H1 (cell line): ENCODE results near the gene MRFAP1L1. TPM values are rescaled to one million over a fixed set of nuclear protein-coding genes. Genes with fewer than 3 reads are reported as not detected.

Source experiments
- CTCF ChIA-PET: fragments of 300-600 bp; sonication (Branson Sonifier 250); formaldehyde crosslinking; loops from one replicate; lab custom pipeline; 2021; ENCODE audit not compliant: partially characterized antibody; lab: Charles Lee
- POLR2A ChIA-PET: fragments of 300-600 bp; sonication (Branson Sonifier 250); formaldehyde crosslinking; loops from one replicate; lab custom pipeline; 2021; ENCODE audit warnings: inconsistent platforms; ENCODE audit not compliant: partially characterized antibody; lab: Charles Lee
- DNase-seq, 2 experiments: peaks; one replicate each; pipeline versions ENCODE4 v3.0.0 to v3.0.0-alpha.2; 2010 to 2022; ENCODE audit warnings: low spot score in 2 of 2, low read depth in 1 of 2, mixed read lengths in 1 of 2
- FAIRE-seq: peaks from 2 replicates; lab custom pipeline; 2011; peaks lifted over from hg19 to GRCh38; lab: Jason Lieb, UNC
- H2AFZ ChIP-seq: 2 replicates; pipeline ENCODE4 v1.8.1; 2012; ENCODE audit warnings: low read length, inconsistent platforms
- H2AK5ac ChIP-seq: 2 replicates; pipeline ENCODE4 v1.6.1; 2013; ENCODE audit warnings: low read depth, low read length
- H2BK120ac ChIP-seq: replicated peaks from 2 replicates; pipeline ENCODE3; 2013; ENCODE audit warnings: low read depth, low read length, inconsistent platforms
- H2BK12ac ChIP-seq: 2 replicates; pipeline ENCODE4 v1.6.1; 2013; ENCODE audit warnings: low read depth, low read length
- H2BK15ac ChIP-seq: 2 replicates; pipeline ENCODE4 v1.6.1; 2013; ENCODE audit warnings: low read length
- H2BK20ac ChIP-seq: 2 replicates; pipeline ENCODE4 v1.6.1; 2013; ENCODE audit warnings: low read length
- H2BK5ac ChIP-seq: 2 replicates; pipeline ENCODE4 v1.6.1; 2013; ENCODE audit warnings: low read depth, low read length
- H3K14ac ChIP-seq: 2 replicates; pipeline ENCODE4 v1.6.1; 2013; ENCODE audit warnings: inconsistent platforms; ENCODE audit not compliant: insufficient read length
- H3K18ac ChIP-seq: 2 replicates; pipeline ENCODE4 v1.6.1; 2013; ENCODE audit warnings: low read length; ENCODE audit errors: extremely low read depth
- H3K23ac ChIP-seq: 2 replicates; pipeline ENCODE4 v1.6.1; 2013; ENCODE audit warnings: inconsistent platforms; ENCODE audit not compliant: insufficient read length
- H3K23me2 ChIP-seq: 2 replicates; pipeline ENCODE4 v1.6.1; 2013; ENCODE audit warnings: low read depth, low read length
- H3K27ac ChIP-seq: 2 replicates; pipeline ENCODE4 v1.6.1; 2011; ENCODE audit warnings: low read depth, low read length, inconsistent platforms
- H3K27me3 ChIP-seq, 4 experiments: replicated peaks in 1 of 4; 1 replicate in 1 of 4; 2 replicates in 3 of 4; pipeline versions ENCODE4 v1.6.1 to v1.8.1; 2011 to 2013; ENCODE audit warnings: low read length in 3 of 4, mild to moderate bottlenecking in 3 of 4, inconsistent platforms in 2 of 4, mixed read lengths in 2 of 4, moderate library complexity in 1 of 4; ENCODE audit not compliant: control insufficient read depth in 3 of 4, insufficient read depth in 3 of 4; ENCODE audit errors: extremely low read depth in 1 of 4
- H3K36me3 ChIP-seq, 4 experiments: 2 replicates each; pipeline versions ENCODE4 v1.6.1 to v1.8.1; 2011 to 2013; ENCODE audit warnings: mild to moderate bottlenecking in 4 of 4, low read length in 3 of 4, moderate library complexity in 2 of 4, control low read depth in 1 of 4, inconsistent platforms in 1 of 4; ENCODE audit not compliant: insufficient read depth in 4 of 4, control insufficient read depth in 2 of 4
- H3K4ac ChIP-seq: replicated peaks from 2 replicates; pipeline ENCODE3; 2013; ENCODE audit warnings: low read length, low read depth, mixed read lengths, inconsistent platforms; ENCODE audit not compliant: insufficient read length
- H3K4me1 ChIP-seq, 4 experiments: replicated peaks in 1 of 4; 1 replicate in 1 of 4; 2 replicates in 3 of 4; pipeline versions ENCODE4 v1.6.1 to v1.8.1; 2011 to 2013; ENCODE audit warnings: low read length in 3 of 4, inconsistent platforms in 2 of 4, mixed read lengths in 1 of 4; ENCODE audit not compliant: insufficient read depth in 4 of 4, control insufficient read depth in 3 of 4
- H3K4me2 ChIP-seq, 2 experiments: 2 replicates each; pipeline versions ENCODE4 v1.6.1 to v1.8.1; 2011 to 2013; ENCODE audit warnings: low read depth in 2 of 2, low read length in 2 of 2, control low read depth in 1 of 2, inconsistent platforms in 1 of 2, mild to moderate bottlenecking in 1 of 2; ENCODE audit not compliant: insufficient read depth in 1 of 2
- H3K4me3 ChIP-seq, 4 experiments: fragments of 200-600, 300-600 bp in 1 of 4; sonication (generic), shearing (Covaris generic), sonication (Bioruptor Twin) in 1 of 4; 2 replicates each; pipeline versions ENCODE4 v1.5.1 to v1.8.1; 2011 to 2016; ENCODE audit warnings: low read length in 4 of 4, low read depth in 3 of 4, control low read depth in 2 of 4, inconsistent platforms in 2 of 4, mild to moderate bottlenecking in 2 of 4, mixed read lengths in 1 of 4, moderate library complexity in 1 of 4; ENCODE audit not compliant: insufficient read depth in 2 of 4; ENCODE audit errors: extremely low read depth in 1 of 4
- H3K56ac ChIP-seq: replicated peaks from 2 replicates; pipeline ENCODE3; 2013; ENCODE audit warnings: low read depth, mild to moderate bottlenecking, mixed read lengths, low read length, inconsistent platforms; ENCODE audit not compliant: insufficient read length
- H3K79me1 ChIP-seq: 2 replicates; pipeline ENCODE4 v1.6.1; 2013; ENCODE audit warnings: low read depth, low read length, control low read depth
- H3K79me2 ChIP-seq, 2 experiments: 2 replicates each; pipeline versions ENCODE4 v1.6.1 to v1.8.1; 2012 to 2013; ENCODE audit warnings: low read length in 2 of 2, mild to moderate bottlenecking in 2 of 2, inconsistent platforms in 1 of 2; ENCODE audit not compliant: insufficient read depth in 2 of 2, control insufficient read depth in 1 of 2
- H3K9ac ChIP-seq, 4 experiments: replicated peaks in 1 of 4; 1 replicate in 1 of 4; 2 replicates in 3 of 4; pipeline versions ENCODE4 v1.6.1 to v1.8.1; 2011 to 2013; ENCODE audit warnings: low read depth in 3 of 4, low read length in 3 of 4, control low read depth in 2 of 4, mild to moderate bottlenecking in 2 of 4, moderate library complexity in 2 of 4, inconsistent platforms in 1 of 4; ENCODE audit errors: extremely low read depth in 1 of 4
- H3K9me3 ChIP-seq, 2 experiments: 2 replicates each; pipeline versions ENCODE4 v1.6.1 to v1.8.1; 2012 to 2013; ENCODE audit warnings: mild to moderate bottlenecking in 2 of 2, moderate library complexity in 2 of 2, control low read depth in 1 of 2, inconsistent platforms in 1 of 2, low read depth in 1 of 2, low read length in 1 of 2, mixed read lengths in 1 of 2; ENCODE audit not compliant: insufficient read depth in 2 of 2
- H4K20me1 ChIP-seq, 2 experiments: replicated peaks in 1 of 2; 2 replicates each; pipeline versions ENCODE3 to v1.8.1; 2011 to 2013; ENCODE audit warnings: inconsistent platforms in 2 of 2, low read length in 2 of 2, mild to moderate bottlenecking in 1 of 2; ENCODE audit not compliant: insufficient read depth in 2 of 2, control insufficient read depth in 1 of 2
- H4K5ac ChIP-seq: 2 replicates; pipeline ENCODE4 v1.6.1; 2013; ENCODE audit warnings: low read length, low read depth, mixed read lengths, inconsistent platforms; ENCODE audit not compliant: insufficient read length
- H4K8ac ChIP-seq: 2 replicates; pipeline ENCODE4 v1.8.0; 2013; ENCODE audit warnings: mild to moderate bottlenecking, moderate library complexity, low read length, inconsistent platforms; ENCODE audit not compliant: insufficient read depth; ENCODE audit errors: extremely low read depth
- H4K91ac ChIP-seq: replicated peaks from 2 replicates; pipeline ENCODE3; 2013; ENCODE audit warnings: low read length, mixed read lengths, inconsistent platforms; ENCODE audit not compliant: insufficient read length
- CBX8 ChIP-seq: fragments of 300-800, 300-1000 bp; sonication (generic); IDR thresholded peaks from 2 replicates; pipeline ENCODE4 v1.7.1; 2016; ENCODE audit warnings: low read depth, low read length, borderline replicate concordance
- EP300 ChIP-seq, 2 experiments: IDR thresholded peaks; 1 replicate in 1 of 2; 2 replicates in 1 of 2; pipeline ENCODE4 v1.6.1; 2011 to 2012; ENCODE audit warnings: low read depth in 2 of 2, low read length in 2 of 2, mild to moderate bottlenecking in 2 of 2, borderline replicate concordance in 1 of 2, inconsistent platforms in 1 of 2, moderate library complexity in 1 of 2
- HDAC2 ChIP-seq, 2 experiments: fragments of 300-600 bp in 1 of 2; sonication (generic) in 1 of 2; IDR thresholded peaks; 2 replicates each; pipeline ENCODE4 v1.6.1; 2011 to 2012; ENCODE audit warnings: low read depth in 2 of 2, low read length in 2 of 2, mild to moderate bottlenecking in 2 of 2, moderate library complexity in 2 of 2, borderline replicate concordance in 1 of 2, inconsistent platforms in 1 of 2
- NANOG ChIP-seq: IDR thresholded peaks from 2 replicates; pipeline ENCODE4 v1.6.1; 2011; ENCODE audit warnings: low read length, low read depth, mild to moderate bottlenecking, inconsistent platforms; ENCODE audit not compliant: insufficient read depth, poor library complexity, severe bottlenecking
- SP1 ChIP-seq: IDR thresholded peaks from 2 replicates; pipeline ENCODE4 v1.6.1; 2011; ENCODE audit warnings: low read depth, low read length
- TAF7 ChIP-seq: optimal IDR thresholded peaks from 2 replicates; pipeline ENCODE3; 2011; ENCODE audit warnings: low read depth, mild to moderate bottlenecking, inconsistent platforms, low read length, moderate library complexity, borderline replicate concordance
- WGBS, 2 experiments: shearing (Covaris generic) in 1 of 2; methylation state at CpG; one replicate each; pipeline versions ENCODE4 v1.1.6 to v1.1.7; 2013 to 2015; ENCODE audit warnings: low lambda C conversion rate in 2 of 2, mixed read lengths in 2 of 2, inconsistent platforms in 1 of 2, low coverage in 1 of 2, missing lambda C conversion rate in 1 of 2; ENCODE audit not compliant: insufficient replicate concordance in 2 of 2, insufficient coverage in 1 of 2, insufficient read length in 1 of 2; ENCODE audit errors: extremely low coverage in 1 of 2, missing lambda C conversion rate in 1 of 2; 5-methylcytosine and 5-hydroxymethylcytosine counted together
- polyA plus RNA-seq, 7 experiments: library from polyadenylated mRNA; depleted of rRNA in 3 of 7; stranded (reverse) in 5 of 7; unstranded in 2 of 7; fragments of >200 nt in 5 of 7; fragments of 200-250 nt in 2 of 7; gene quantifications; 1 replicate in 5 of 7; 2 replicates in 1 of 7; 4 replicates in 1 of 7; pipeline versions ENCODE4 v1.2.1 to v1.2.3, GENCODE V29; 2011 to 2013; ENCODE audit warnings: missing spikeins in 2 of 7, mixed read lengths in 2 of 7
- total RNA-seq: library from RNA; stranded (reverse); fragmentation: NEBNext Ultra II Directional; extraction: Animal tissue kit (Norgen Biotek cat#: 25700); gene quantifications from 2 replicates; pipeline ENCODE4 v1.2.1, GENCODE V29; 2021
- TF ChIP-seq, protein P1 (sequence below): IDR thresholded peaks from 2 replicates; pipeline ENCODE4 v1.6.1; 2011; ENCODE audit warnings: low read length, improper control_type of control experiment
- TF ChIP-seq, protein P2 (sequence below): IDR thresholded peaks from 2 replicates; pipeline ENCODE4 v1.6.1; 2012; ENCODE audit warnings: low read length, inconsistent platforms

Gene MRFAP1L1
- total and polyA plus RNA-seq, 2 of the 8 experiments (the other 6 are each of a cell fraction or from before 2014, with no cell fraction given) = 26.8 to 54.3 TPM

DNA sequence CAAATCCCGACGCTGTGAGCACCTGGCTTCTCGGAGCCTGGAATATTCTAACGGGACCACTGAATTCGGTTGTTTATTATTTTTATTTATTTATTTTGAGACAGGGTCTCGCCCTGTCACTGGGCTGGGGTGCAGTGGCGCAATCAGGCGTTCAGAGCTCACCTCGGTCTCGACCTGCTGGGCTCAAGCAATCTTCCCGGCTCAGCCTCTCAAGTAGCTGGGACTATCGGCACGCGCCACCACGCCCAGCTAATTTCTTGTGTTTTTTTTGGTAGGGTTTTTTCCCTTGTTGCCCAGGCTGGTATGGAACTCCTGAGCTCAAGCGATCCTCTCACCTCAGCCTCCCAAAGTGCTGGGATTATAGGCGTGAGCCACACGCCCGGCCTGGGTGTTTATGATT, 37.5 kb downstream of the MRFAP1L1 start:
- Histone ChIP-seq H2BK12ac (no peak overlapping the region), H3K79me1 (peaks cover 11% of the 10 kb centered on the region), H3K27ac (no peak overlapping the region), H3K56ac (no peak overlapping the region), H3K79me2 (peaks cover 0 to 27% of the 10 kb centered on the region in 2 experiments; a peak in 3 of 4 replicates), H3K23me2 (peaks cover 10% of the 10 kb centered on the region), H4K5ac (no peak overlapping the region), H2BK120ac (no peak overlapping the region), H4K8ac (no peak overlapping the region), H2AK5ac (no peak overlapping the region), H3K36me3 (peaks cover 8 to 15% (median 11%) of the 10 kb centered on the region in 4 experiments; a peak in 6 of 8 replicates), H3K4ac (no peak overlapping the region), H2BK15ac (no peak overlapping the region), H3K14ac (no peak overlapping the region), H3K4me1 (peaks cover 3 to 9% (median 6%) of the 10 kb centered on the region in 4 experiments; a peak in 4 of 7 replicates), H3K9me3 (peaks cover 0 to 6% of the 10 kb centered on the region in 2 experiments; a peak in 1 of 4 replicates), H4K91ac (no peak overlapping the region), H3K4me2 (no peak overlapping the region), H2AFZ (no peak overlapping the region), H4K20me1 (peaks cover 13 to 20% of the 10 kb centered on the region in 2 experiments), H3K4me3 (no peak overlapping the region), H2BK5ac (no peak overlapping the region), H3K18ac (no peak overlapping the region), H2BK20ac (no peak overlapping the region), H3K27me3 (no peaks in the 10 kb centered on the region; a peak in 2 of 7 replicates), H3K9ac (no peak overlapping the region), H3K23ac (no peak overlapping the region)
- no peak for FAIRE-seq
- WGBS, 2 experiments = 96% methylated on average over 19 of the region's 19 CpGs; no CpG with 5 or more reads in 1 of the 2 experiments
- CTCF ChIA-PET = interaction anchor here (1.1 to 3.9 kb wide), 3 partner anchors 9 to 18 kb away, joined by 3 to 29 read pairs (median 12); no protein-coding TSS in a partner anchor
- POLR2A ChIA-PET = interaction anchor here (0.6 to 4.0 kb wide), 4 partner anchors 9 to 202 kb away, joined by 3 to 36 read pairs (median 18); partner anchors contain the start of gene MRFAP1
- no peak for DNase-seq
- TF ChIP-seq CBX8 (no peak), NANOG (no peak), TAF7 (no peak), SP1 (no peak), HDAC2 (IDR thresholded peaks at IDR 0.05; ENCODE audit: borderline replicate concordance in 1 of 2, low read depth in 2 of 2, low read length in 2 of 2) (no peak), EP300 (IDR thresholded peaks at IDR 0.05; ENCODE audit: borderline replicate concordance in 1 of 2, low read depth in 2 of 2, low read length in 2 of 2) (no peak)
- TF ChIP-seq, protein P1, sequence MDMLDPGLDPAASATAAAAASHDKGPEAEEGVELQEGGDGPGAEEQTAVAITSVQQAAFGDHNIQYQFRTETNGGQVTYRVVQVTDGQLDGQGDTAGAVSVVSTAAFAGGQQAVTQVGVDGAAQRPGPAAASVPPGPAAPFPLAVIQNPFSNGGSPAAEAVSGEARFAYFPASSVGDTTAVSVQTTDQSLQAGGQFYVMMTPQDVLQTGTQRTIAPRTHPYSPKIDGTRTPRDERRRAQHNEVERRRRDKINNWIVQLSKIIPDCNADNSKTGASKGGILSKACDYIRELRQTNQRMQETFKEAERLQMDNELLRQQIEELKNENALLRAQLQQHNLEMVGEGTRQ = no peak
- TF ChIP-seq, protein P2, sequence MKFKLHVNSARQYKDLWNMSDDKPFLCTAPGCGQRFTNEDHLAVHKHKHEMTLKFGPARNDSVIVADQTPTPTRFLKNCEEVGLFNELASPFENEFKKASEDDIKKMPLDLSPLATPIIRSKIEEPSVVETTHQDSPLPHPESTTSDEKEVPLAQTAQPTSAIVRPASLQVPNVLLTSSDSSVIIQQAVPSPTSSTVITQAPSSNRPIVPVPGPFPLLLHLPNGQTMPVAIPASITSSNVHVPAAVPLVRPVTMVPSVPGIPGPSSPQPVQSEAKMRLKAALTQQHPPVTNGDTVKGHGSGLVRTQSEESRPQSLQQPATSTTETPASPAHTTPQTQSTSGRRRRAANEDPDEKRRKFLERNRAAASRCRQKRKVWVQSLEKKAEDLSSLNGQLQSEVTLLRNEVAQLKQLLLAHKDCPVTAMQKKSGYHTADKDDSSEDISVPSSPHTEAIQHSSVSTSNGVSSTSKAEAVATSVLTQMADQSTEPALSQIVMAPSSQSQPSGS = no peak
